NCI-H146 treated with DMSO at 0.1 percent for 48 hours (cell line): Measurements from ENCODE around the gene DNAJC6.

Experiments
- DNase-seq: peaks from one replicate; lab custom pipeline; 2025; ENCODE audit not compliant: unreplicated experiment; lab: John Stamatoyannopoulos, UW

DNAJC6 gene

DNA sequence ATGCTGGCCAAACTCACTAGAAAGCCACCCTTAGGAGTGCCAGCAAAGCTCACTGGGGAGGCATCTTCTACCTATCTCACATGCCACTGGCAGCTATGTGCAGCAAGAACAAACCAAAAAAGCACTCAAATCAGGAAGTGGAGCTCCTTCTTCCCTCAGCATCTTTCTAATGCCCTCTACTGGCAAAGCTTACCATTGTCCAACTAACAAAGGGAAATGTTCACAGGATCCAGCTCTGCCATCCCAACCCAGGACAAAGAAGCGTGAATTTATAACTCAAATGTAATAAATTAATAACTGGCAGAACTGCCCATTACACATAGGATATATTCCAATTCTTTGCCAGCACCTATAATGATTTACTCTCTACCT is 150.0 kb downstream of the DNAJC6 start:
- no peak for DNase-seq
